Fibroblast of lung (primary cell): ENCODE data around the gene PBX1. TPM values are rescaled to one million over a fixed set of nuclear protein-coding genes. Genes with fewer than 3 reads are reported as not detected.

ENCODE experiments used
- DNase-seq, 2 donors: peaks; one replicate each; pipeline versions ENCODE4 v3.0.0 to v3.0.0-alpha.2; 2010; ENCODE audit warnings: low read depth in 2 of 2
- H2AFZ ChIP-seq: 2 replicates; pipeline ENCODE4 v1.5.1; 2012; ENCODE audit warnings: low read length, control low read depth, inconsistent platforms
- H3K27ac ChIP-seq: 2 replicates; pipeline ENCODE4 v1.5.1; 2011; ENCODE audit warnings: low read length, control low read depth; ENCODE audit not compliant: insufficient read depth
- H3K27me3 ChIP-seq: 2 replicates; pipeline ENCODE4 v1.5.1; 2011; ENCODE audit warnings: mild to moderate bottlenecking, low read length; ENCODE audit not compliant: control insufficient read depth, insufficient read depth
- H3K36me3 ChIP-seq: 2 replicates; pipeline ENCODE4 v1.5.1; 2011; ENCODE audit warnings: low read length; ENCODE audit not compliant: control insufficient read depth, insufficient read depth
- H3K4me1 ChIP-seq: 2 replicates; pipeline ENCODE4 v1.5.1; 2011; ENCODE audit warnings: low read length; ENCODE audit not compliant: control insufficient read depth, insufficient read depth; ENCODE audit errors: extremely low read depth
- H3K4me2 ChIP-seq: 2 replicates; pipeline ENCODE4 v1.5.1; 2011; ENCODE audit warnings: low read length, control low read depth; ENCODE audit not compliant: insufficient read depth; ENCODE audit errors: extremely low read depth
- H3K4me3 ChIP-seq, 4 experiments: fragments of 200-600 bp in 1 of 4; sonication (generic) in 1 of 4; replicated peaks in 1 of 4; 2 replicates each; pipeline ENCODE4 v1.5.1; 2011 to 2016; ENCODE audit warnings: low read length in 4 of 4, low read depth in 3 of 4, mild to moderate bottlenecking in 3 of 4, control low read depth in 2 of 4, inconsistent platforms in 1 of 4, mixed read lengths in 1 of 4; ENCODE audit not compliant: insufficient read depth in 1 of 4; ENCODE audit errors: control extremely low read depth in 1 of 4
- H3K79me2 ChIP-seq: 2 replicates; pipeline ENCODE4 v1.5.1; 2012; ENCODE audit warnings: mild to moderate bottlenecking, low read length, inconsistent platforms; ENCODE audit not compliant: control insufficient read depth, insufficient read depth
- H3K9ac ChIP-seq: 2 replicates; pipeline ENCODE4 v1.5.1; 2011; ENCODE audit warnings: mild to moderate bottlenecking, low read length, control low read depth; ENCODE audit not compliant: insufficient read depth
- H3K9me3 ChIP-seq: 2 replicates; pipeline ENCODE4 v1.5.1; 2012; ENCODE audit warnings: low read depth, low read length; ENCODE audit not compliant: control insufficient read depth, insufficient read depth
- H4K20me1 ChIP-seq: 2 replicates; pipeline ENCODE4 v1.5.1; 2011; ENCODE audit warnings: low read length; ENCODE audit not compliant: control insufficient read depth, insufficient read depth; ENCODE audit errors: extremely low read depth
- EZH2 ChIP-seq: IDR thresholded peaks from 2 replicates; pipeline ENCODE4 v1.5.1; 2012; ENCODE audit warnings: low read length, control low read depth, mild to moderate bottlenecking; ENCODE audit errors: missing control alignments
- polyA plus RNA-seq, 2 donors: library from polyadenylated mRNA; depleted of rRNA in 1 of 2; stranded (reverse) in 1 of 2; unstranded in 1 of 2; fragments of >200 nt; gene quantifications; 2 replicates each; pipeline ENCODE4 v1.2.1, GENCODE V29; 2011 to 2012; ENCODE audit warnings: missing spikeins in 1 of 2
- total RNA-seq: library from RNA; depleted of rRNA; stranded (reverse); fragments of >200 nt; gene quantifications from 2 replicates; pipeline ENCODE4 v1.2.1, GENCODE V29; 2014
- TF ChIP-seq, protein P1 (sequence below), 2 donors: IDR thresholded peaks in 1 of 2; conservative IDR thresholded peaks in 1 of 2; 1 replicate in 1 of 2; 2 replicates in 1 of 2; pipeline ENCODE4 v1.5.1; 2011 to 2012; ENCODE audit warnings: low read length in 2 of 2, control low read depth in 1 of 2, inconsistent platforms in 1 of 2, low read depth in 1 of 2, mild to moderate bottlenecking in 1 of 2

PBX1 gene
- total and polyA plus RNA-seq, 2 donors (not counting 1 experiment from before 2014, with no cell fraction given): 43.1 to 46.7 TPM

DNA sequence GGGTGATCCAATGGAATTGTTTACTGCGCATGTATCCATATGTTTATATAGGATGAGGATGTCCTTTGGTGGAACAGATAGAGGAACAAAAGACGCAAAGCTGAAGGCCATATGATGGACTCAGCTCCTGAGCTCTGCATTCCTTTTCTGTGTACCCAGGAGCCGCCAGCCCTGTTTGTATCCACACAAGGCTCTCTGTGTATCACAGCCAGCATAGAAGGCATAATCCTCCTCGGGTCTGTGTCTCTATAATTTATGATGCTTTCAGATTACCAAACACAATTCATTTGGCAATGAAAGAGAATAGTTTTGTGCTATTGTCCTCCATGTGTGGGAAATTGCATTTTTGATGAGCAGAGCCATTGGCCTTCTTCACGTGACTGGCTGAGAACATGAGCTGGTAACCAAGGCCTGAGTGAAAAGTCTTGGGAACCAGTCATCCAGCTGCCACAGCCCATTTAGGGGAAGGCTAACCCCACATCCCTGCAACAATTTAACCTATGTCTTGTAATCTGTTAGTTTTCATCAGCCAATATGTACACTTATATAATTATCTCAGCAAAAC lies 119.2 kb downstream of the PBX1 start:
- Histone ChIP-seq H3K36me3 (no peaks in the 10 kb centered on the region), H3K9me3 (no peaks in the 10 kb centered on the region), H3K27ac (no peak overlapping the region), H3K4me2 (no peak overlapping the region), H3K79me2 (no peaks in the 10 kb centered on the region), H3K9ac (no peak overlapping the region), H3K27me3 (no peaks in the 10 kb centered on the region), H4K20me1 (no peaks in the 10 kb centered on the region), H3K4me3 (no peak overlapping the region), H3K4me1 (no peaks in the 10 kb centered on the region), H2AFZ (no peak overlapping the region)
- no peak for TF ChIP-seq EZH2
- TF ChIP-seq, protein P1, sequence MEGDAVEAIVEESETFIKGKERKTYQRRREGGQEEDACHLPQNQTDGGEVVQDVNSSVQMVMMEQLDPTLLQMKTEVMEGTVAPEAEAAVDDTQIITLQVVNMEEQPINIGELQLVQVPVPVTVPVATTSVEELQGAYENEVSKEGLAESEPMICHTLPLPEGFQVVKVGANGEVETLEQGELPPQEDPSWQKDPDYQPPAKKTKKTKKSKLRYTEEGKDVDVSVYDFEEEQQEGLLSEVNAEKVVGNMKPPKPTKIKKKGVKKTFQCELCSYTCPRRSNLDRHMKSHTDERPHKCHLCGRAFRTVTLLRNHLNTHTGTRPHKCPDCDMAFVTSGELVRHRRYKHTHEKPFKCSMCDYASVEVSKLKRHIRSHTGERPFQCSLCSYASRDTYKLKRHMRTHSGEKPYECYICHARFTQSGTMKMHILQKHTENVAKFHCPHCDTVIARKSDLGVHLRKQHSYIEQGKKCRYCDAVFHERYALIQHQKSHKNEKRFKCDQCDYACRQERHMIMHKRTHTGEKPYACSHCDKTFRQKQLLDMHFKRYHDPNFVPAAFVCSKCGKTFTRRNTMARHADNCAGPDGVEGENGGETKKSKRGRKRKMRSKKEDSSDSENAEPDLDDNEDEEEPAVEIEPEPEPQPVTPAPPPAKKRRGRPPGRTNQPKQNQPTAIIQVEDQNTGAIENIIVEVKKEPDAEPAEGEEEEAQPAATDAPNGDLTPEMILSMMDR (conservative IDR thresholded peaks at IDR 0.05 in 1 of 2, IDR thresholded peaks at IDR 0.05 in 1 of 2; ENCODE audit: low read depth in 1 of 2, low read length in 2 of 2): no peak
- DNase-seq: peak in 1 of 2 donors; percentile 23

DNA sequence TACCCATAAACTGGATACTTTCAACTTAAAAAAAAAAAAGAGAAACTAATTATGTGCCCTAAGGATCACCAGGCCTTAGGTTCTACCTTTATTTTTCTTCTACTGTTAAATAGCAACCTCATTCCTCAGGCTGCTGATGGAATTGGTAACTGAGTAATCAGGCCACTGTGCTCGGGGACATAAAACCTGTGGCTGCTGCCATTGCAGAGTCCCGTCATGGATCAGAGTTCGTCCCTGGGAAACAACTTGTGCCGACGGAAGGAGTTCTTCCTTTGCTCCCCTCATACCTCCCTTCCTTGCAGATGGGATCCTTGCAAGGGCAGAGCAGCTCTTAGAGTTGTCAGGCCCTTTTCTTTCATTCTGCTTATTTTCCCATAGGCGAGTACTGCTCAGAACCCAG lies 123.6 kb downstream of the PBX1 start:
- H3K9ac ChIP-seq: no peak overlapping the region
- no peak for DNase-seq

DNA sequence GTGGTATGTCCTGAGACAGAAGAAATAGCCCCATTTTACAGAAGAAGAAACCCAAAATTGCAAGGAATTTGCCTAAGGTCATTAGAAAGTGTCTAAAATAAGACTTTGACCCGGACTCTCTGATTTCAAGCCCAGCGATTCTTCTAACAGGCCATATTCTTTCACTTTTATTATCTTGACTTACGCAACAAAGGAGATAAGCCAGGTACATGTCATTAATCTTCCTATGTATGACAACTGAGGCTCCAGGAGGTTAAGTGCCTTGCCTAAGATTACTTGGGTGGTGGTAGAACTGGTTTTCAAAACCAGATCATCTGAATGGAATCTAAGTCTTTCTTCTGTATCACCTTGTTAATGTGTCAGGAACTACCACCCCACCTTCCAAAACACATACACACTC lies 124.3 kb downstream of the PBX1 start:
- Histone ChIP-seq H4K20me1 (no peaks in the 10 kb centered on the region), H3K4me2 (no peak overlapping the region)

More for the DNA sequence above, 123.6 kb downstream of the PBX1 start:
- no peaks in the 10 kb centered on the region for H3K27me3 ChIP-seq
- H3K27ac ChIP-seq: no peak overlapping the region
- no peak overlapping the region for H3K4me3 ChIP-seq
- H3K4me2 ChIP-seq: no peak overlapping the region
- TF ChIP-seq, protein P1 (conservative IDR thresholded peaks at IDR 0.05 in 1 of 2, IDR thresholded peaks at IDR 0.05 in 1 of 2; ENCODE audit: low read depth in 1 of 2, low read length in 2 of 2): no peak
- no peak for TF ChIP-seq EZH2
- H3K79me2 ChIP-seq: no peaks in the 10 kb centered on the region
- no peaks in the 10 kb centered on the region for H3K36me3 ChIP-seq
- H3K4me1 ChIP-seq: no peaks in the 10 kb centered on the region
- H4K20me1 ChIP-seq: no peaks in the 10 kb centered on the region
- H3K9me3 ChIP-seq: no peaks in the 10 kb centered on the region
- H2AFZ ChIP-seq: no peak overlapping the region

More for the DNA sequence above, 124.3 kb downstream of the PBX1 start:
- DNase-seq: peak in 1 of 2 donors; percentile 41
- Histone ChIP-seq H3K9me3 (no peaks in the 10 kb centered on the region), H3K36me3 (no peaks in the 10 kb centered on the region), H3K4me3 (no peak overlapping the region), H2AFZ (no peak overlapping the region), H3K79me2 (no peaks in the 10 kb centered on the region), H3K27me3 (no peaks in the 10 kb centered on the region), H3K9ac (no peak overlapping the region), H3K4me1 (no peaks in the 10 kb centered on the region), H3K27ac (no peak overlapping the region)
- TF ChIP-seq, protein P1 (conservative IDR thresholded peaks at IDR 0.05 in 1 of 2, IDR thresholded peaks at IDR 0.05 in 1 of 2; ENCODE audit: low read depth in 1 of 2, low read length in 2 of 2): no peak
- no peak for TF ChIP-seq EZH2
